IMR-90 (cell line): ENCODE measurements around the gene LHFPL3. TPM values are rescaled to one million over a fixed set of nuclear protein-coding genes. Genes with fewer than 3 reads are reported as not detected.

ENCODE experiments used
- ATAC-seq: fragments of 200-7000 bp; cut with Tn5 transposase; 2 replicates; pipeline ENCODE4 v1.9.1; 2020; ENCODE audit warnings: low read depth, mild to moderate bottlenecking, moderate library complexity
- BruUV-seq: library from RNA; stranded (reverse); fragments of 400-500 nt; replicated peaks from 2 replicates; lab custom pipeline; 2021; lab: Mats Ljungman, UMichigan
- CTCF ChIA-PET: fragments of 300-600 bp; formaldehyde crosslinking; extraction: SDS; loops from one replicate; lab custom pipeline; 2021; ENCODE audit warnings: antibody characterized with exemption; lab: Yijun Ruan, JAX
- POLR2A ChIA-PET: fragments of 300-600 bp; sonication (Branson Sonifier 250); formaldehyde crosslinking; loops from one replicate; lab custom pipeline; 2022; ENCODE audit warnings: antibody characterized with exemption; ENCODE audit not compliant: unreplicated experiment; lab: Charles Lee
- DNase-seq: peaks from one replicate; pipeline ENCODE4 v3.0.0; 2013
- H2AFZ ChIP-seq: replicated peaks from 2 replicates; pipeline ENCODE3; 2013; ENCODE audit warnings: low read length, mild to moderate bottlenecking; ENCODE audit not compliant: poor library complexity
- H2AK5ac ChIP-seq: 2 replicates; pipeline ENCODE4 v1.6.1; 2013; ENCODE audit warnings: low read depth, low read length, inconsistent platforms
- H2AK9ac ChIP-seq: replicated peaks from 2 replicates; pipeline ENCODE3; 2013; ENCODE audit warnings: mild to moderate bottlenecking, low read depth, low read length, moderate library complexity; ENCODE audit not compliant: poor library complexity
- H2BK120ac ChIP-seq: 2 replicates; pipeline ENCODE4 v1.6.1; 2013; ENCODE audit warnings: low read depth, low read length, inconsistent platforms
- H2BK15ac ChIP-seq: 3 replicates; pipeline ENCODE4 v1.6.1; 2013; ENCODE audit warnings: low read depth, low read length, inconsistent platforms
- H2BK20ac ChIP-seq: 2 replicates; pipeline ENCODE4 v1.6.1; 2013; ENCODE audit warnings: low read depth, mild to moderate bottlenecking, inconsistent platforms, low read length, moderate library complexity
- H2BK5ac ChIP-seq: 2 replicates; pipeline ENCODE4 v1.6.1; 2013; ENCODE audit warnings: mild to moderate bottlenecking, low read depth, low read length, inconsistent platforms; ENCODE audit not compliant: poor library complexity, severe bottlenecking
- H3K14ac ChIP-seq: replicated peaks from 2 replicates; pipeline ENCODE4 v1.6.1; 2013; ENCODE audit warnings: low read depth, low read length, inconsistent platforms
- H3K18ac ChIP-seq: 2 replicates; pipeline ENCODE4 v1.6.1; 2013; ENCODE audit warnings: low read depth, low read length, control low read depth
- H3K23ac ChIP-seq: 2 replicates; pipeline ENCODE4 v1.6.1; 2013; ENCODE audit warnings: low read depth, low read length, inconsistent platforms
- H3K27ac ChIP-seq: 2 replicates; pipeline ENCODE4 v1.5.1; 2013; ENCODE audit warnings: mild to moderate bottlenecking, control low read depth, low read length; ENCODE audit not compliant: insufficient read depth
- H3K27me3 ChIP-seq: 2 replicates; pipeline ENCODE4 v1.6.1; 2013; ENCODE audit warnings: low read length; ENCODE audit not compliant: control insufficient read depth, insufficient read depth
- H3K36me3 ChIP-seq: 2 replicates; pipeline ENCODE4 v1.6.1; 2013; ENCODE audit warnings: low read length, mixed read lengths; ENCODE audit not compliant: control insufficient read depth, insufficient read depth
- H3K4ac ChIP-seq: 2 replicates; pipeline ENCODE4 v1.6.1; 2013; ENCODE audit warnings: low read depth, low read length, inconsistent platforms
- H3K4me1 ChIP-seq: 2 replicates; pipeline ENCODE4 v1.6.1; 2013; ENCODE audit warnings: low read length, mixed read lengths; ENCODE audit not compliant: control insufficient read depth, insufficient read depth
- H3K4me2 ChIP-seq: 2 replicates; pipeline ENCODE4 v1.6.1; 2013; ENCODE audit warnings: low read depth, mild to moderate bottlenecking, control low read depth, low read length, moderate library complexity
- H3K4me3 ChIP-seq: 2 replicates; pipeline ENCODE4 v1.5.1; 2013; ENCODE audit warnings: low read depth, mild to moderate bottlenecking, control low read depth, low read length, moderate library complexity; ENCODE audit not compliant: insufficient read depth
- H3K56ac ChIP-seq: 2 replicates; pipeline ENCODE4 v1.6.1; 2013; ENCODE audit warnings: low read length, inconsistent platforms; ENCODE audit not compliant: insufficient read depth; ENCODE audit errors: extremely low read depth
- H3K79me1 ChIP-seq, 2 experiments: 2 replicates each; pipeline ENCODE4 v1.6.1; 2013; ENCODE audit warnings: low read length in 2 of 2, inconsistent platforms in 1 of 2, low read depth in 1 of 2
- H3K9ac ChIP-seq: 2 replicates; pipeline ENCODE4 v1.6.1; 2013; ENCODE audit warnings: low read depth, low read length, control low read depth
- H3K9me1 ChIP-seq: 2 replicates; pipeline ENCODE4 v1.6.1; 2013; ENCODE audit warnings: low read length, inconsistent platforms; ENCODE audit not compliant: insufficient read depth
- H3K9me3 ChIP-seq: 2 replicates; pipeline ENCODE4 v1.6.1; 2013; ENCODE audit warnings: low read length; ENCODE audit not compliant: control insufficient read depth, insufficient read depth
- H4K20me1 ChIP-seq: 2 replicates; pipeline ENCODE4 v1.6.1; 2013; ENCODE audit warnings: low read length, inconsistent platforms; ENCODE audit not compliant: insufficient read depth
- H4K5ac ChIP-seq: 2 replicates; pipeline ENCODE4 v1.6.1; 2013; ENCODE audit warnings: mild to moderate bottlenecking, low read depth, low read length, control low read depth
- H4K8ac ChIP-seq, 2 experiments: 2 replicates each; pipeline ENCODE4 v1.6.1; 2013; ENCODE audit warnings: low read depth in 2 of 2, low read length in 2 of 2, control low read depth in 1 of 2, inconsistent platforms in 1 of 2
- H4K91ac ChIP-seq: 2 replicates; pipeline ENCODE4 v1.6.1; 2013; ENCODE audit warnings: low read depth, low read length, inconsistent platforms; ENCODE audit not compliant: insufficient read depth
- NFE2L2 ChIP-seq: fragments of 150-350 bp; IDR thresholded peaks from 2 replicates; pipeline ENCODE4 v1.6.1; 2016; ENCODE audit warnings: low read depth, mild to moderate bottlenecking, low read length
- RCOR1 ChIP-seq: IDR thresholded peaks from 2 replicates; pipeline ENCODE4 v1.6.1; 2012; ENCODE audit warnings: mild to moderate bottlenecking, low read length, improper control_type of control experiment; ENCODE audit not compliant: insufficient replicate concordance
- dilution Hi-C: fragments of 300-500 bp; cut with HindIII; formaldehyde crosslinking; loops from one replicate; pipeline ENCODE4 v1.14.3; 2018; ENCODE audit warnings: low sequenced_read_pairs; ENCODE audit not compliant: unreplicated experiment
- in situ Hi-C: fragments of 300-500 bp; cut with MboI; formaldehyde crosslinking; loops from 3 replicates; pipeline ENCODE4 v1.14.3; 2019; ENCODE audit warnings: low sequenced_read_pairs, inconsistent platforms, mixed read lengths
- intact Hi-C: fragments of 100-400 bp; cut with micrococcal nuclease; formaldehyde crosslinking; loops from 2 replicates; pipeline ENCODE4 v1.10.0; 2022
- polyA plus RNA-seq, 3 experiments: library from polyadenylated mRNA; depleted of rRNA; stranded (reverse); fragments of >200 nt; gene quantifications; 2 replicates each; pipeline ENCODE4 v1.2.3, GENCODE V29; 2012; ENCODE audit warnings: low replicate concordance in 1 of 3
- total RNA-seq: library from RNA; depleted of rRNA; stranded (reverse); fragments of >200 nt; gene quantifications from 2 replicates; pipeline ENCODE4 v1.2.3, GENCODE V29; 2012
- TF ChIP-seq, protein P1 (sequence below): fragments of 150-350 bp; IDR thresholded peaks from 2 replicates; pipeline ENCODE4 v1.6.1; 2016; ENCODE audit warnings: low read depth, mild to moderate bottlenecking, low read length, moderate library complexity, borderline replicate concordance
- TF ChIP-seq, protein P2 (sequence below): fragments of 150-350 bp; IDR thresholded peaks from 2 replicates; pipeline ENCODE4 v1.6.1; 2017; ENCODE audit warnings: mild to moderate bottlenecking, antibody characterized with exemption, low read length, low read depth

Gene LHFPL3
- total and polyA plus RNA-seq, 2 of the 4 experiments (the other 2 are of a cell fraction), result not detected

DNA sequence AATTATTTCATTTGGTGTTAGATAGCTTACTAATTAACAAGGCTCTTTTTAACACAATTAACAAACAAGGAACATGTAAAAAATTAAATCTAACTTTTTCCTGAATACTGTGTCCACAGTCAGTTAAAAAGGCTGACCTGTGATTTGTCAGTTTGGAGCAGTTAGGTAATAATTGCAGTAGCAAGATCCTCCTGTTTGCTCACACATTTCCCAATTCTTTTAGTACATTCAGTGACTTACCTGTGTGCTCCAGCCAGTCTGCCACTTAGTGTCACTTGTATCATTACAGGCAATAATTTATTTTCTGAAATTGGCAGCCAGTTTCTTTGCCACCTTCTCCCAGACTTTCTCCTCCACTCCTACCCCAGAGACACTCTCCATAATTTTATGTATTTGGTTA, 66.8 kb downstream of the LHFPL3 start:
- H2AK9ac ChIP-seq, result no peak overlapping the region
- no TSS peak for BruUV-seq
- H3K27me3 ChIP-seq, result no peaks in the 10 kb centered on the region
- ChIA-PET POLR2A (no interaction called here), CTCF (no interaction called here)
- no peak overlapping the region for H2BK20ac ChIP-seq
- no peak overlapping the region for H3K4me2 ChIP-seq
- no peaks in the 10 kb centered on the region for H4K20me1 ChIP-seq
- no peak overlapping the region for H3K4ac ChIP-seq
- no peak overlapping the region for H2AK5ac ChIP-seq
- no peak overlapping the region for H3K9ac ChIP-seq
- no peaks in the 10 kb centered on the region for H3K9me1 ChIP-seq
- no peak for DNase-seq
- TF ChIP-seq, protein P1, sequence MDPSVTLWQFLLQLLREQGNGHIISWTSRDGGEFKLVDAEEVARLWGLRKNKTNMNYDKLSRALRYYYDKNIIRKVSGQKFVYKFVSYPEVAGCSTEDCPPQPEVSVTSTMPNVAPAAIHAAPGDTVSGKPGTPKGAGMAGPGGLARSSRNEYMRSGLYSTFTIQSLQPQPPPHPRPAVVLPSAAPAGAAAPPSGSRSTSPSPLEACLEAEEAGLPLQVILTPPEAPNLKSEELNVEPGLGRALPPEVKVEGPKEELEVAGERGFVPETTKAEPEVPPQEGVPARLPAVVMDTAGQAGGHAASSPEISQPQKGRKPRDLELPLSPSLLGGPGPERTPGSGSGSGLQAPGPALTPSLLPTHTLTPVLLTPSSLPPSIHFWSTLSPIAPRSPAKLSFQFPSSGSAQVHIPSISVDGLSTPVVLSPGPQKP, result no peak
- TF ChIP-seq, protein P2, sequence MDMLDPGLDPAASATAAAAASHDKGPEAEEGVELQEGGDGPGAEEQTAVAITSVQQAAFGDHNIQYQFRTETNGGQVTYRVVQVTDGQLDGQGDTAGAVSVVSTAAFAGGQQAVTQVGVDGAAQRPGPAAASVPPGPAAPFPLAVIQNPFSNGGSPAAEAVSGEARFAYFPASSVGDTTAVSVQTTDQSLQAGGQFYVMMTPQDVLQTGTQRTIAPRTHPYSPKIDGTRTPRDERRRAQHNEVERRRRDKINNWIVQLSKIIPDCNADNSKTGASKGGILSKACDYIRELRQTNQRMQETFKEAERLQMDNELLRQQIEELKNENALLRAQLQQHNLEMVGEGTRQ, result no peak
- TF ChIP-seq RCOR1 (no peak), NFE2L2 (no peak)
- in situ Hi-C loops, result no loop called here
- no peak overlapping the region for H3K18ac ChIP-seq
- no peak overlapping the region for H3K14ac ChIP-seq
- H3K56ac ChIP-seq, result no peak overlapping the region
- H3K23ac ChIP-seq, result no peak overlapping the region
- H3K4me1 ChIP-seq, result no peaks in the 10 kb centered on the region
- H2BK15ac ChIP-seq, result no peak overlapping the region
- no peak overlapping the region for H3K4me3 ChIP-seq
- H4K8ac ChIP-seq, result no peak overlapping the region
- peaks cover 8% of the 10 kb centered on the region; the same call in 1 of the 2 replicates for H3K9me3 ChIP-seq
- no peak overlapping the region for H2BK120ac ChIP-seq
- dilution Hi-C loops, result no loop called here
- no peak for ATAC-seq
- H4K91ac ChIP-seq, result no peak overlapping the region
- no peak overlapping the region for H4K5ac ChIP-seq
- no peak overlapping the region for H3K27ac ChIP-seq
- intact Hi-C loops, result no loop called here
- no peak overlapping the region for H2BK5ac ChIP-seq
- H2AFZ ChIP-seq, result no peak overlapping the region
- no peaks in the 10 kb centered on the region for H3K79me1 ChIP-seq
- H3K36me3 ChIP-seq, result no peaks in the 10 kb centered on the region
